ENCODE results near the gene FZR1.
"Not testable (repeated sequence)": the region's sequence is repeated elsewhere in the genome, so short reads cannot be mapped to it uniquely, and the experiment has no call there.

FZR1 gene

GRCh38 chr19:3497757-3498520, 8.2 kb upstream of the FZR1 start:
- no peak for DNase-seq

- DNase-seq = no peak
These were observed 6.2 kb upstream of the FZR1 start for GRCh38 chr19:3499738-3500428.

GRCh38 chr19:3500429-3501101, 5.5 kb upstream of the FZR1 start, which contains the start of gene DOHH:
Gene DOHH (minus strand): TSS chr19:3500674. CDS start chr19:3496814, 3,860 bp downstream.
- peak; percentile 96 for DNase-seq

DNA sequence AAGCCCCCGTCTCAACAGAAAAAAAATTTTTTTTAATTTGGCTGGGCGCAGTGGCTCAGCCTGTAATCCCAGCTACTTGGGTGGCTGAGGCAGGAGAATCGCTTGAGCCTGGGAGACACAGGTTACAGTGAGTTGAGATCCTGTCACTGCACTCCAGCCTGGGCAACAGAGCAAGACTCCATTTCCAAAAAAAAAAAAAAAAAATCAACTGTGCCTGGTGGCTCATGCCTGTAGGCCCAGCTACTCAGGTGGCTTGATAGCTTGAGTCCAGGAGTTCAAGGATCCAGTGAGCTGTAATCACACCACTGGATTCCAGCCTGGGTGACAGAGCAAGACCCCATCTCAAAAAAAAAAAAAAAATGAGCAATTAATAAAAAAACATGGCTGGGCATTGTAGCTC, 4.3 kb upstream of the FZR1 start:
- no peak for DNase-seq

DNA sequence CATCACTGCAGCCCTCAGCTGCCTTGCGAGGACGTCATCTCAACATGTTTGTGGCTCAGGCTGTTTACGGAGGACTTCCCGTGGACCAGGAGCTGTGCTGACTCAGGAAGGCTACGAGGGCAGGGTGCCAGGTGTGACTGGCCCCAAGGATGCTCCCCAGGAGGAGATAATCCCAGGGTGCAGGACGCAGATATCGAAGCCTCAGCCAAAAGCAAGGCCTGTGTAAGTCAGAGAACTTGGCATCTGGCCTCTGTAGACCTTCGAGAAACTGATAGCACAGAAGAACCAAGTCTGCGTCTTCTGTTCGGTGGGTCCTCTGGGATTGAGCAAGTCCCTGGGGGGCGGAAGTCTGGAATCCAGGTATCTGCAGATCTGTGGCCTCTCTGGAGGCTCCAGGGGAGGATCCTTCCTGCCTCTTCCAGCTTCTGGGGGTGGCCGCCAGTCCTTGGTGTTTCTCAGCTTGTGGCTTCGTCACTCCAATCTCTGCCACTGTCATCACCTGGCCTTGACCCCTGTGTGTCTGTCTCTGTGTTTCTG, 3.0 kb upstream of the FZR1 start:
- no peak for DNase-seq

GRCh38 chr19:3504735-3505134, 1.4 kb upstream of the FZR1 start:
- DNase-seq = no peak

DNA sequence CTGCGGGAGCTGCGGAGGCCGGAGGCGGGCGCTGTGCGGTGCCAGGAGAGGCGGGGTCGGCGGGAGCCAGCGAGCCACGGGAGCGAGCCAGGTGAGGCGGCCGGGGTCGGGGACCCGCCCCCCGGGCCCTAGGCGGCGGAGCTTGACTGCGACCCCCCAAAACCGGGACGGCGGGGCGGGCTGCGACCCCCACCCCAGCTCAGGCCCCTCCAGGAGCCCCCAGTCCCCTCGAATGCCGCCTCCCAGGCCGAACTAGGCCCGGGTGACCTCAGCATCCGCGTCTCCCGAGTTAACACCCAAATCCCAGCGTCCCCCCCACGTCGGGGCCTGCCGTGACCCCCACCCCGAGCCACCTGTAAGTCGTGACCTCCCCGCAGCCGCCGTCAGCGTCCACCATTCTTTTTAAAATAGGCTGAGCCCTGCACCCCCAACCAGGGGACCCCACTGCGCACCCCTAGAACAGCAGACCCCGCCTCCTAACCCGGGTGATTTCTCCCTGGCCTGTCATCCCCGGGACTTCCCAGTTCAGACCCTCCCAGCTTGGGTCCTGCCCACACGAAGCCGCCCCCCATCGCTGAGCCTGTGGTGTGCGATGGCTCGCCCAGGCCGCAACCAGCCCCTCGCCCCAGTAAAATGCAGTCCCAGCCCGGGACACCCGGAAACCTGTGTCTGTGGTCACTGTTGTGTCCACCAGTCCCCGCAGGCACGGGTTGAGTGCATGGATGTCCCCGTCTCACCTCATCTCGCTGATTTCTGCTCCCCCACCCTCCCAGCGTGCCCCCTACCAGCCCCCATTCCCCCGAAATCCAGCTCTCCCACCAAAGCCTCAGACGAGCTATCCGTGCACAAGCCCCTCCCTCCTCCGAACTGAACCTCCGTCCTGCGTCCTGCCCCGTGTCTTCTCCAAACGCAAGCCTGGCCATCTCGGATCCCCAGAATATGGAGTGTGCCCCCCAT, 551 bp downstream of the FZR1 start:
- DNase-seq = peak; percentile 55

GRCh38 chr19:3507371-3508120, 1.4 kb downstream of the FZR1 start:
- DNase-seq = peak; percentile 51

GRCh38 chr19:3508121-3508661, 2.1 kb downstream of the FZR1 start:
- DNase-seq = not testable (repeated sequence)

DNA sequence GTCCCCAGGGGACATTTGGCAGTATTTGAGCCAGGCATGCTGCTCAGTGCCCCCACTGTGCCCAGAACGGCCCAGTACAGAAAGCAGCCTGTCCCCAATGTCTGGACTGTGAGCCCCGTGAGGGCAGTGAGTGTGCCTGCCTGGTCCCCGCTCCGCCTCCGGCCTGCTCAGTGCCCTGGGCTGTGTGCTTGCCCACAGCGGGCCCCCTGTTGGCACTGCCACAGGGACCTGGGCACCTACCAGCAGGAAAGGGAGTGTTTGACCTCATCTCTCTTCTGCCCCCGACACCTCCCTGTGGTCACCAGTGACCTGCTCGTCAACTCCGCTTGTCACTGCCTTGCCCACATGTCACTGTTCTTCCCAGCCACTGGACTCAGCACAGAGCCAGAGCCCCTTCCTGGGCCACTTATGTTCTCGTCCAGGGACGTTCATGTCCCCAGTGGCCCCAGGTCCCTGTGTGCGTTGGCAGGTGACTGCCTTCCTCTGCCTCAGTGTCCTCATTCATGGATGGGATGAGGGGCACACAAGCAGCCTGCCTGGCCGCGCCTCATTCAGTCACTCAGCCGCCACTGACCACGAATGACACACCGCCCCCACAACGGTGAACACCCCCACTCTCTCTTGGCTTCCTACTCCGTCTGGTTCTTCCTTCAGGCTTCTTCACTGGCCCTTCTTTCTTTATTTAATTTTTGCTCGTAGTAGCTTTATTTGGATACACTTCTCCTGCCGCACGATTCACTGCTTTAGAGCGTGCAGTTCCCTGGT, 2.8 kb downstream of the FZR1 start:
- no peak for DNase-seq

GRCh38 chr19:3509566-3509989, 3.5 kb downstream of the FZR1 start:
- DNase-seq = no peak

DNA sequence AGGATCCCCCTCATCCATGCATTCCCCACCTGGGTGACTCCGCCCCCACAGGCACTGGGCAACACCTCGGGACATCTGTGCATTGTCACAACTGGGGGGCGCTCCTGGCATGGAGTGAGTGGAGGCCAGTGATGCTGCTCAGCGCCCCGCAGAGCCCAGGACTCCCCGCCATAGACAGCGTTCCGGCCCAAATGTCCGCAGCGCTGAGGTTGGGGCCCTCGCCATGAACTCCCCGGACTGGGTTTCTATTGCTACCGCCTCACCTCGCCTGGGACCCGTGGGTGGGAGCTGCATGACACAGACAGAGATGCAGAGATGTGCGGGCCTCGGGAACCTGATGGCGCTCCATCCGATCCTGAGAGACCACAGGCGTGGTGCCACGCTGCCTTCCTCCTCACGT, 4.6 kb downstream of the FZR1 start:
- no peak for DNase-seq

DNA sequence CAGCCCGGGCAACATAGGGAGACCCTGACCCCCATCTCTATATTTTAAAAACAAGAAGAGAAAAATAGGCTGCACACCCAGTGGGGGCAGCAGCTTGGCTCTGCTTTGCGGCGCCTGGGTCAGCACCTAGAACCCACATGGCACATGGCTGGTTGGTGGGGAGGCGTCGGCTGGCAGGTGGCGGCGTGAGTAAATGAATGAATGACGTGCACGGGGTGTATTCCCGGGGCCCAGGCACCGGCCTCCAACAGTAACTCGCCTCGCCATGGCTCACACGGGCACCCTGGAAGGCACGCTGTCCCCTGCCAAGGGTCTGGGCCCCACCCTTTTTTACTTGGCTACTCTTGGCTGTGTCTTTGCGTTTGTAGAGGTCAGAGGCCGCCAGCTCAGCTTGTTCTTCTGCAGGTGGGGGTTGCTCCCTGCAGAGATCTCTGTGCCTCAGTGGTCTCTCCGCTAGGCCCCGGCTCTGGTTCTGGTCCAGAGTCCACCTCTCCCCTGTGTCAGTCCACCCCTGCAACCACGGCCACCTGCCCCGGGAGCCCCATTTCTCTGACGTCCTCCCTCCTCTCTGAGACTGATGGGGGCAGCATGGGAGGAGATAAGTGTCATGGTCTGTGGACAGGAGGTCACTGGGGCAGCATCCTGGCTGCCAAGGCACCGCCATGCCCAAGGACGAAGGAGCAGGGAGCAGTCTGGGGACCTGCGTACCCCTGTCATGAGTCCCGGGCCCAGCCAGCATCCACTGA, 5.6 kb downstream of the FZR1 start:
- no peak for DNase-seq

DNA sequence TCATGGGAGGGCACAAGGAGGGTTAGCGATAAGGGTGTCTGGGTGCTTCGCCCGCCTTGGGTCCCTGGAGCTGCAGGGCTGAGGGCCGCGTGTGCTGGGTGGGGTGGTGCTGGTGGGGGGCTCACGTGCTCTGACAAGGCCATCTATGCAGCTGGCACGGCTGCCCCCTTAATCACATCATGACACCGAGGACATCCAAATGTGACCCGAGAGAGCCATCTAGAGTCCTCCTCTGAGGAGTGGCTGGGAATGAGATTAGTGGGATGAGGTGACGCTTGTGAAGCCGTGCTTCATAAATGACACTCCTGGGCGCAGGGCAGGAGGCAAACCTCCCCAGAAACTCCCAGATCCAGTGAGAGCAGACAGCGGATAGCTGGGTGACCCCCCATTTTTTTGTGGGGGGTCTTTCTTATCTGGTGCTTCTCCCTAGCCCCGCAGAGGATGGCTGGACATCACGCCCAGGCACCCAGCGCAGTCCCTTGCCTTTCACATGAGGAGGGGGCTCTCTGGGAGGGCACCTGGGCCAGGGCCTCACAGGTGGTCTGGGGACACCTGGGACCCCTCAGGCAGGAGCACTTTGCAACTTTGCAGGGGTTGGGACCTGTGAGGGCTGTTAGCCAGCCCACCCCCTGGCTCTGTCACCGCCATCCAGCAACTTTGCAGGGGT, 6.6 kb downstream of the FZR1 start:
- no peak for DNase-seq

DNA sequence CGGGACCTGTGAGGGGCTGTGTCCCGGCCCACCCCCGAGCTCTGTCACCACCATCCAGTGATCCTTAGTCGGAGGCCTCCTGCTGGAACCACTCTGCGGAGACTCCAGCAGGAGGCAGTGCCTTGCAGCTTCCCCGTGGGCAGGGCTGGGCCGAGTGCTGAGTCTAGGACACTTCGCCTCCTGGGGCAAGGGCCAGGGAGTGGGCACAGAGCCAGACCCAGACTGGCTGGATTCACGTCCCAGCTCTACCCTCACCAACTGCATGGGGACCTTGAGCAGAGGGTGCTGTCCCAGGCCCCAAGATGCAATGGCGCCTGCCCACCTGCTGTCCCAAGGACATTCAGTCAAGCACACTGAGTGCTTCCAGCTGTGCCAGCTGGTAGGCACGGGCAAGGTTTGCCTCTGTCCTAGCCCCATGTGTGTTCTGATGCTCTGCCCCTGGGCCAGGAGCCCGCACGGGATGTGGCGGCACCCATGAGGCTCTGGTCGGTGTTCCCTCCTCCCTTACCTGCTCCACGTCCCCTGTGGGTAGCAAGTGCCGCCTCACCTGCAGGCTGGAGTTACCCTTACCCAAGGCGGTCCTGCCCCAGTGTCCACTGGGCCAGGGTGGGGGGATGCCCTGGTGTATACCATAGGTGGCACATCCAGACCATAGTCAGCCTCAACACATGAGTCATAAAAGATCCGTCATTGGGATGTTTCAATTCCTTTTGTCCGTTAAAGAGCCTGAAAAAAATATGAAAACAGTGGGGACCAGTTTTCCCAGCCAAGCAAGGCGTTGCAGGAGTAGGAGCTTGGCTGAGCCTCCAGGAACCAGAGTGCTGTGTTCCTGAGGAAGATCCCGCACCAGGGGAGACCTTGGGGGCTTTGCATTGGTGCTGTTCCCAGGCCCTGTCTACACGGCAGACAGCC, 7.4 kb downstream of the FZR1 start:
- DNase-seq = no peak

DNA sequence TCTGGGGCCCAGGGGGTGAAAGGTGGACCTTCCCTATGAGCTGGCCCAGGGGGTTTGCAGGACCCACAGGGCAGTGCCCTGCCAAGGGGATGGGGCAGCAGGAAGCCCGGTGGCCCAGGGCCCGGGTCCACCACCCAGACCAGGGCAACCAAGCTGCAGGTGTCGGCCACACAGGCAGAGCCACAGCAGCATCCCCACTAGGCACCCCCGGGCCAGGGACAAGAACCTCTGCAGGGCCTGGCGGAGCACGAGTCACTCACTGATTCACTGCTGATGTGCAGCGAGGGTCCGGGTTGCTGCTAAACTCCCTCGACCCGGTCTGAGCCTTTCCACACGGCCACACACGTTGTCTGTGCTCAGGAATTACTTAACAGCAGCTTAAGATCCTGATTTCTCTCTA, 8.8 kb downstream of the FZR1 start:
- DNase-seq = no peak

GRCh38 chr19:3515891-3516422, 9.8 kb downstream of the FZR1 start:
- no peak for DNase-seq

Measured in CD4-positive, alpha-beta T cell treated with Interleukin-15 for 1 hour (primary cell).